Measurements from ENCODE around the gene GPBP1. TPM values are rescaled to one million over a fixed set of nuclear protein-coding genes. Genes with fewer than 3 reads are reported as not detected.

GPBP1 gene
- total and polyA plus RNA-seq, 9 of the 15 experiments (the other 6 are each of a cell fraction or from before 2014, with no cell fraction given) = 31.0 to 109 (median 68.4) TPM

DNA sequence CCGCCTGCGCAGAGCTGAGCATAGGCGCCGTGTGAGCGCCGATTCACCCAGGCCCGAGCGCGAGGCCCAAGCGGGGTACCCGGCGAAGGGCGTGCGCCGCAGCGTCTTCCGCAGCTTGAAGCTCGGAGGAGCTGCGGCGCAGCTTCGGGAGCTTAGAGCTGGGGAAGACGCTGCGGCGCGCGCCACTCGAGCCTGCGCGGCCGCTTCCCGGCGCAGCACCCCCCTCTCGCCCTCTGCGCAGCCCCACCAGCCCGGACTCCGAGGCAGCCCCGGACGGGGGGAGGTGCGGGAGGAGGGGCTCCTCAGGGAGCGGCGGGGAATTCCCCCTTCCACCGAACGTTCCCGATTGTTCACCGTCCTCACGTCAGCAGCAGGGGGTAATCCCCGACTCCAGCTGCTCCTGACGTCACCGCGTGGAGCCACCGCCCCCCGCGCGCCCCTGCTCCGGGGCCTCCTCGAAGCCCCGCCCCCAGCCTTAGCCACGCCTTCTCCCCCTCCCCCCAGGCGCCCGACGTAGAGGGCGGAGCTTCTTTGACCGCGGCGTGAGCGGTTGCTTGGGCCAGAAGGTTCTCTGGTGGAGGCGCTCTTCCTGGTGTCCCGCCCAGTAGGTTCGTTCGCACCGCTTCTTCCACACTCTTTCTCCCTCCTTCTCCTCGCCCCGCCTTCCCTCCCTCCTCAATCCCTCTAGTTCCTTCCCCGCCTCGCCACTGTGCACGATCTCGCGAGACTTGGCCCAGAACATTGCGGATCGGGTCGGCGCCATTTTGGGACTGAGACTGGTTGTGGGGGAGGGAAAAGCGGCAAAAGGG, at the start of gene GPBP1 (continued):
- TF ChIP-seq, protein P1, sequence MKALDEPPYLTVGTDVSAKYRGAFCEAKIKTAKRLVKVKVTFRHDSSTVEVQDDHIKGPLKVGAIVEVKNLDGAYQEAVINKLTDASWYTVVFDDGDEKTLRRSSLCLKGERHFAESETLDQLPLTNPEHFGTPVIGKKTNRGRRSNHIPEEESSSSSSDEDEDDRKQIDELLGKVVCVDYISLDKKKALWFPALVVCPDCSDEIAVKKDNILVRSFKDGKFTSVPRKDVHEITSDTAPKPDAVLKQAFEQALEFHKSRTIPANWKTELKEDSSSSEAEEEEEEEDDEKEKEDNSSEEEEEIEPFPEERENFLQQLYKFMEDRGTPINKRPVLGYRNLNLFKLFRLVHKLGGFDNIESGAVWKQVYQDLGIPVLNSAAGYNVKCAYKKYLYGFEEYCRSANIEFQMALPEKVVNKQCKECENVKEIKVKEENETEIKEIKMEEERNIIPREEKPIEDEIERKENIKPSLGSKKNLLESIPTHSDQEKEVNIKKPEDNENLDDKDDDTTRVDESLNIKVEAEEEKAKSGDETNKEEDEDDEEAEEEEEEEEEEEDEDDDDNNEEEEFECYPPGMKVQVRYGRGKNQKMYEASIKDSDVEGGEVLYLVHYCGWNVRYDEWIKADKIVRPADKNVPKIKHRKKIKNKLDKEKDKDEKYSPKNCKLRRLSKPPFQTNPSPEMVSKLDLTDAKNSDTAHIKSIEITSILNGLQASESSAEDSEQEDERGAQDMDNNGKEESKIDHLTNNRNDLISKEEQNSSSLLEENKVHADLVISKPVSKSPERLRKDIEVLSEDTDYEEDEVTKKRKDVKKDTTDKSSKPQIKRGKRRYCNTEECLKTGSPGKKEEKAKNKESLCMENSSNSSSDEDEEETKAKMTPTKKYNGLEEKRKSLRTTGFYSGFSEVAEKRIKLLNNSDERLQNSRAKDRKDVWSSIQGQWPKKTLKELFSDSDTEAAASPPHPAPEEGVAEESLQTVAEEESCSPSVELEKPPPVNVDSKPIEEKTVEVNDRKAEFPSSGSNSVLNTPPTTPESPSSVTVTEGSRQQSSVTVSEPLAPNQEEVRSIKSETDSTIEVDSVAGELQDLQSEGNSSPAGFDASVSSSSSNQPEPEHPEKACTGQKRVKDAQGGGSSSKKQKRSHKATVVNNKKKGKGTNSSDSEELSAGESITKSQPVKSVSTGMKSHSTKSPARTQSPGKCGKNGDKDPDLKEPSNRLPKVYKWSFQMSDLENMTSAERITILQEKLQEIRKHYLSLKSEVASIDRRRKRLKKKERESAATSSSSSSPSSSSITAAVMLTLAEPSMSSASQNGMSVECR (CRISPR knock-in tag; IDR thresholded peaks at IDR 0.05) = peak; percentile 66
- no peak for TF ChIP-seq RFX5 (IDR thresholded peaks at IDR 0.05; ENCODE audit: low read depth, low read length)
- TF ChIP-seq SP1 (CRISPR knock-in tag; IDR thresholded peaks at IDR 0.05) = peak; percentile 93
- TF ChIP-seq CBFA2T3 (IDR thresholded peaks at IDR 0.05) = 0 out of 2 replicates have a peak, but pooled peaks have one; percentile 11
- no peak for TF ChIP-seq ZNF324 (CRISPR knock-in tag; IDR thresholded peaks at IDR 0.05)
- TF ChIP-seq HOXB6 (CRISPR knock-in tag; IDR thresholded peaks at IDR 0.05; ENCODE audit: borderline replicate concordance) = no peak
- TF ChIP-seq TAF1 (IDR thresholded peaks at IDR 0.05; ENCODE audit: control insufficient read depth, extremely low read depth, insufficient read depth, low read length, severe bottlenecking) = peak; percentile 97
- peak; percentile 87 for TF ChIP-seq CREB1 (IDR thresholded peaks at IDR 0.05)
- peak; percentile 77 for TF ChIP-seq CREB1 (CRISPR knock-in tag; IDR thresholded peaks at IDR 0.05)
- TF ChIP-seq CTBP1 (IDR thresholded peaks at IDR 0.05; ENCODE audit: borderline replicate concordance) = peak; percentile 53
- TF ChIP-seq, protein P2, sequence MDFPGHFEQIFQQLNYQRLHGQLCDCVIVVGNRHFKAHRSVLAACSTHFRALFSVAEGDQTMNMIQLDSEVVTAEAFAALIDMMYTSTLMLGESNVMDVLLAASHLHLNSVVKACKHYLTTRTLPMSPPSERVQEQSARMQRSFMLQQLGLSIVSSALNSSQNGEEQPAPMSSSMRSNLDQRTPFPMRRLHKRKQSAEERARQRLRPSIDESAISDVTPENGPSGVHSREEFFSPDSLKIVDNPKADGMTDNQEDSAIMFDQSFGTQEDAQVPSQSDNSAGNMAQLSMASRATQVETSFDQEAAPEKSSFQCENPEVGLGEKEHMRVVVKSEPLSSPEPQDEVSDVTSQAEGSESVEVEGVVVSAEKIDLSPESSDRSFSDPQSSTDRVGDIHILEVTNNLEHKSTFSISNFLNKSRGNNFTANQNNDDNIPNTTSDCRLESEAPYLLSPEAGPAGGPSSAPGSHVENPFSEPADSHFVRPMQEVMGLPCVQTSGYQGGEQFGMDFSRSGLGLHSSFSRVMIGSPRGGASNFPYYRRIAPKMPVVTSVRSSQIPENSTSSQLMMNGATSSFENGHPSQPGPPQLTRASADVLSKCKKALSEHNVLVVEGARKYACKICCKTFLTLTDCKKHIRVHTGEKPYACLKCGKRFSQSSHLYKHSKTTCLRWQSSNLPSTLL (IDR thresholded peaks at IDR 0.05) = no peak
- no peak for TF ChIP-seq HMG20B (CRISPR knock-in tag; IDR thresholded peaks at IDR 0.05)
